Measurements from ENCODE around the gene TUBB6.

The TUBB6 gene

GRCh38 chr18:12307701-12308385 is at the start of gene TUBB6:
TSS of gene TUBB6 (plus strand) at chr18:12308241. CDS start at chr18:12308293, 52 bp downstream.
- no peak for TF ChIP-seq CTCF (IDR thresholded peaks at IDR 0.05; ENCODE audit: low read depth, low read length, missing control alignments)
- no peak for DNase-seq (ENCODE audit: low read depth)
- in situ Hi-C loops (cut with HindIII; ENCODE audit: low sequenced_read_pairs): no loop called here
- H3K4me3 ChIP-seq (ENCODE audit: low read depth, low read length): peak within 1 kb of the TSS; percentile 73

- no peak for TF ChIP-seq CTCF (IDR thresholded peaks at IDR 0.05; ENCODE audit: low read depth, low read length, missing control alignments)
- in situ Hi-C loops (cut with HindIII; ENCODE audit: low sequenced_read_pairs): no loop called here
Observed at GRCh38 chr18:12258719-12259705, 49.0 kb upstream of the TUBB6 start.

GRCh38 chr18:12262748-12263147 is 45.3 kb upstream of the TUBB6 start:
- H3K4me3 ChIP-seq (ENCODE audit: low read depth, low read length): no peak overlapping the region
- no peak for DNase-seq (ENCODE audit: low read depth)
- TF ChIP-seq CTCF (IDR thresholded peaks at IDR 0.05; ENCODE audit: low read depth, low read length, missing control alignments): no peak
- in situ Hi-C loops (cut with HindIII; ENCODE audit: low sequenced_read_pairs): no loop called here

More at GRCh38 chr18:12258719-12259705, 49.0 kb upstream of the TUBB6 start:
- no peak overlapping the region for H3K4me3 ChIP-seq (ENCODE audit: low read depth, low read length)
- DNase-seq (ENCODE audit: low read depth): no peak

- in situ Hi-C loops (cut with HindIII; ENCODE audit: low sequenced_read_pairs): no loop called here
- TF ChIP-seq CTCF (IDR thresholded peaks at IDR 0.05; ENCODE audit: low read depth, low read length, missing control alignments): no peak
- H3K4me3 ChIP-seq (ENCODE audit: low read depth, low read length): no peak overlapping the region
- no peak for DNase-seq (ENCODE audit: low read depth)
Observed at GRCh38 chr18:12264864-12265263, 43.2 kb upstream of the TUBB6 start.

GRCh38 chr18:12271376-12272235 is 36.4 kb upstream of the TUBB6 start:
- in situ Hi-C loops (cut with HindIII; ENCODE audit: low sequenced_read_pairs): no loop called here
- peak overlapping the region; percentile 47 for H3K4me3 ChIP-seq (ENCODE audit: low read depth, low read length)
- DNase-seq (ENCODE audit: low read depth): peak; percentile 62
- peak; percentile 81 for TF ChIP-seq CTCF (IDR thresholded peaks at IDR 0.05; ENCODE audit: low read depth, low read length, missing control alignments)

GRCh38 chr18:12274793-12275192 is 33.2 kb upstream of the TUBB6 start:
- H3K4me3 ChIP-seq (ENCODE audit: low read depth, low read length): no peak overlapping the region
- no peak for DNase-seq (ENCODE audit: low read depth)
- in situ Hi-C loops (cut with HindIII; ENCODE audit: low sequenced_read_pairs): no loop called here
- no peak for TF ChIP-seq CTCF (IDR thresholded peaks at IDR 0.05; ENCODE audit: low read depth, low read length, missing control alignments)

Data from astrocyte of the cerebellum (primary cell).